Astrocyte of the spinal cord (primary cell): ENCODE results near the gene EEFSEC.
A peak's percentile ranks its signal among the peaks of the same experiment; 100 is the strongest.

Experiments used
- DNase-seq: peaks from one replicate; pipeline ENCODE4 v3.0.0; 2011; ENCODE audit warnings: low read depth, low spot score
- H3K4me3 ChIP-seq: 2 replicates; pipeline ENCODE4 v1.5.1; 2011; ENCODE audit warnings: low read depth, mild to moderate bottlenecking, low read length, moderate library complexity
- CTCF ChIP-seq: IDR thresholded peaks from 2 replicates; pipeline ENCODE4 v1.5.1; 2012; ENCODE audit warnings: low read depth, mild to moderate bottlenecking, low read length, inconsistent platforms
- in situ Hi-C: cut with HindIII; loops from 2 replicates; pipeline ENCODE4 v1.10.0; 2017; ENCODE audit warnings: low sequenced_read_pairs

EEFSEC gene

GRCh38 chr3:128392021-128392420, 238.7 kb downstream of the EEFSEC start:
- TF ChIP-seq CTCF = no peak
- no peak overlapping the region for H3K4me3 ChIP-seq
- in situ Hi-C loops = no loop called here
- DNase-seq = no peak

- DNase-seq = no peak
- in situ Hi-C loops = no loop called here
- no peak for TF ChIP-seq CTCF
- H3K4me3 ChIP-seq = no peak overlapping the region
Observed at GRCh38 chr3:128392818-128393544, 239.7 kb downstream of the EEFSEC start.

GRCh38 chr3:128394033-128394432, 240.8 kb downstream of the EEFSEC start:
- in situ Hi-C loops = no loop called here
- H3K4me3 ChIP-seq = no peak overlapping the region
- TF ChIP-seq CTCF = no peak
- DNase-seq = no peak

GRCh38 chr3:128395046-128395445, 241.8 kb downstream of the EEFSEC start:
- H3K4me3 ChIP-seq = no peak overlapping the region
- no peak for TF ChIP-seq CTCF
- in situ Hi-C loops = no loop called here
- no peak for DNase-seq

- DNase-seq = peak; percentile 56
- in situ Hi-C loops = no loop called here
Observed at GRCh38 chr3:128395500-128396162, 242.3 kb downstream of the EEFSEC start.

GRCh38 chr3:128397484-128397883, 244.2 kb downstream of the EEFSEC start:
- TF ChIP-seq CTCF = no peak
- DNase-seq = no peak
- H3K4me3 ChIP-seq = no peak overlapping the region
- in situ Hi-C loops = no loop called here

More at GRCh38 chr3:128395500-128396162, 242.3 kb downstream of the EEFSEC start:
- no peak overlapping the region for H3K4me3 ChIP-seq
- TF ChIP-seq CTCF = no peak
